Activated CD4-positive, alpha-beta T cell treated with anti-CD3 and anti-CD28 coated beads, Interleukin-2, Interleukin-4, amounts not matched to agents 100 ng/mL and 50 ng/mL, durations not matched to agents 16 hours and 8 hours (primary cell): ENCODE data around the gene PPA1.
"Not testable (repeated sequence)": the region's sequence is repeated elsewhere in the genome, so short reads cannot be mapped to it uniquely, and the experiment has no call there.

ENCODE experiments used
- DNase-seq: peaks from one replicate; pipeline ENCODE4 v3.0.0-alpha.2; 2020; ENCODE audit warnings: low spot score

The PPA1 gene

DNA sequence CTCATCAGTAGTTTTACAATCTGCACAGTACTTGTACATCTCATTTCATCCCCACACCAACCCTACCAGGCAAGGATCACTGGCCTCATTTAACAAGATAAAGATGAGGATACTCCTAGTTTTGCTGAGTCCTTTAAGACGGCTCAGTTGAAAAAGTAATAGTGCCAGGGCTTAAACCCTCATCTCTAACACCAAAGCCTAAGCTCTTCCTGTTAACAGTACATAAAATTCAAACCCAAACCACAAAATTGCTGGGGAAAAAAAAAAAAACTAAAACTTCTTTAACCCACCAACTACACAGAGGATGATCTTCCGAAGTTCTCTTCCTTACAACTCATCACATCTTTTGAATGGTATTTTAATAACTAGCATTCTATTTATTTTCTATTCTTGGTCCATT is 64.2 kb downstream of the PPA1 start:
- DNase-seq, result no peak

DNA sequence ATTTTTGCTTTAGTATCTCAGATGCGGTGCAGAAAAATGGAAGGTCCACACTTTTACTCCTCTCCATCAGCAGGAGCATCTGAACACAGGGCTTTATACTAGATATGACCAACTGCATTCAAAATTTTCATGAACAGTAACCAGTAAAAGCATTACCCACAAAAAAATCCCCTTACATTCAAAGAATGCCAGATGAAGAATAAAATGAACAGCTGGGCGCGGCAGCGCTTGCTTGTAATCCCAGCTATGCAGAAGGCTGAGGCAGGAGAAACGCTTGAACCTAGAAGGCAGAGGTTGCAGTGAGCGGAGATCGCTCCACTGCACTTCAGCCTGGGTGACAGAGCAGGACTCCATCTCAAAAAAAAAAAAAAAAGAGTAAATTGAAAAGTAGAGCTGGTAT is 66.0 kb downstream of the PPA1 start:
- no peak for DNase-seq

DNA sequence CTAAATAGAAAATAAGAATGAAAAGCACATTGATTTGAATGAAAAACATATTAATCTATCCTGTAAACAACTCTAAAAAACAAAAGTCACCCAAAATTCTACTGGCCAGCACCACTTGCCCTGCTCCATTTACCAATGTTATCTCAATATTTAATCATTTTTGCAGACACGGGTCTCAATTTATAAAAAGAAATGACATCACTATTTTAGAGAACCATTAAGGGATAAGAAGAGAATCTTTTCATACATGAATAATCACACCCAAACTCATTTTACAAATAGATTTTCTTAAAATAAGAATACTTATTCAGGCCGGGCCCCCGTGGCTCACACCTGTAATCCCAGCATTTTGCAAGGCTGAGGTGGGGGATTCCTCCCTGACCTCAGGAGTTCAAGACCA is 66.8 kb downstream of the PPA1 start:
- DNase-seq, result no peak

DNA sequence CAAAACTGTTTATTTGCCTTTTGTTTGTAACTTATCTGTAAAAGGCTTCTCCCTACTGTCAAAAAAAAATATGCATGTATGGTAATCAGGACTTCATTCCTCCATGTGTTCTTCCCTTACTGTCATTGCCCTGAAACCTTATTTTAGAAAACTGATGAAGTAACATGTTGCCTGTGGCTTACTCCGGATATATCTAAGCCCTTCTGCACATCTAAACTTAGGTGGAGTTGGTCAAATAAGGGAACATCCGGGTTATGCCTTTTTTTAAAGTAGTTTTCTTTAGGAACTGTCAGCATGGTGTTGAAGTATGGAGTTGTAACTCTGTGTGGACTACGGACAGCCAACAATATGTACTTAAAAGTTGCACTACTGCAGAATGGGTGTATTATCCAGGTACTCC is 69.1 kb downstream of the PPA1 start:
- no peak for DNase-seq

DNA sequence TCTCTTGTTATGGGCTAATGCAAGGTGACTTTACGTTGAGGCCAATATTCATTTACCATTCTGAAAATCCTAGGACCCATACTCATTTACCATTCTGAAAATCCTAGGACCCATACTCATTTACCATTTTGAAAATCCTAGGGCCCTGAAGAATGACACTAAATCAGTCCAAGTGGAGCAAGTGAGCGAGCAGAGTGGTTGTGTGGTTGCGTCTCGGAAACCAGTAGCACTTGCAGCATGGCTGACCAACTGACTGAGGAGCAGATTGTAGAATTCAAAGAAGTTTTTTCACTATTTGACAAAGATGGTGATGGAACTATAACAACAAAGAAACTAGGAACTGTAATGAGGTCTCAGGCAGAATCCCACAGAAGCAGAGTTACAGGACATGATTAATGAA is 69.8 kb downstream of the PPA1 start:
- no peak for DNase-seq

DNA sequence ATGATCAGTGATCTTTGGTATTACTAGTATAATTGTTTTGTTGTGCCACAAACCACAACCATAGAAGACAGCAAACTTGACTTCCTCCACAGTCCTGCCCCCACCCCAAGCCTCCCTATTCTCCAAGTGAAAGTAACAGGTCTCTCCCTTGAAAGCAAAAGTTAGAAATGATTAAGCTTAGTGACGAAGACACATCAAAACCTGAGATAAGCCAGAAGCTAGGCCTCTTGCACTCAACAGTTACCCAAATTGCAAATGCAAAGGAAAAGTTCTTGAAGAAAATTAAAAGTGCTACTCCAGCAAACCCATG is 70.4 kb downstream of the PPA1 start:
- DNase-seq, result peak; percentile 88

DNA sequence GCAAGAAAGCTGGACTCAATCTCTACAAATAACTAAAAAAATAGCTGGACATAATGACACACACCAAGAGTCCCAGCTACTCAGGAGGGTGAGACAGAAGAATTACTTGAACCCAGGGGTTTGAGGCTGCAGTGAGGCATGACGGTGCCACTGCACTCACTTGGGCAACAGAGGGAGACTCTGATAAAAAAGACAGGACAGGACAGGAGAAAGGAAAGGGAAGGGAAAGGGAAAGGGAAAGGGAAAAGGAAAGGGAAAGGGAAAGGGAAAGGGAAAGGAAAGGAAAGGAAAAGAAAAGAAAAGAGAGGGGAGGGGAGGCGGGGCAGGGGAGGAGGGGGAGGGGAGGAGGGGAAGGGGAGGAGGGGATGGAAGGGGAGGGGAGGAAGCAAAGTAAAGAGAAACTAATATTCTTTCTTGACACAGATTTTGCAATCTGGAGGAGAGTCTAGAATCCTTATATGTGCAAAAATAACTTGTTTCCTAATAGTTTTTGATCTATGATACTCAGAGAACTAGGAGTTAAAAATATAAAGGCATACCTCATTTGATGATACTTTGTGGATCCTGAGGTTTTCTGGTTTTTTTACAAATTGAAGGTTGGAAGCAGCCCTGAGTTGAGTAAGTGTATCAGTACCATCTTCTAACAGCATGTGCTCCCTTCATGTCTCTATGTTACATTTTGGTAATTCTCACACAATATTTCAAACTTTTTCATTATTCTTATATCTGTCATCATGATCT is 70.9 kb downstream of the PPA1 start:
- DNase-seq, result no peak

DNA sequence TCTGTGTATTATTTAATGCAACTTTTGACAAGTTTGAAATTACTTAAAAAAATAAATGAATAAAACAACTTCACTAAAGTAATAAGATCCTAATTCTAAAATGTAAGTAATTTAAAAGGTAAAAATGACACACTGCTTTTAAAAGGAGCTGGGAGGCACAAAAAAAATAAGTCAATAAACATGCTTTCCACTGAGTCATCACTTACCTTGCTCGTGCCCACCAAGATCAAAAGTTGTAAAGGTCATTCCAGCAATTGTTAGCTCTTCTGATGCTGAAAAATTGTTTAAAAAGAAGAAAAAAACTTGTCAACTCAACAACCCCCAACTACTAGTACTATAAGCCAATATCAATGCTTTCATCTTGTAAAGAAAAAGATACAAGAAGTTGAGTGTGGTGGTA is 72.4 kb downstream of the PPA1 start:
- no peak for DNase-seq

DNA sequence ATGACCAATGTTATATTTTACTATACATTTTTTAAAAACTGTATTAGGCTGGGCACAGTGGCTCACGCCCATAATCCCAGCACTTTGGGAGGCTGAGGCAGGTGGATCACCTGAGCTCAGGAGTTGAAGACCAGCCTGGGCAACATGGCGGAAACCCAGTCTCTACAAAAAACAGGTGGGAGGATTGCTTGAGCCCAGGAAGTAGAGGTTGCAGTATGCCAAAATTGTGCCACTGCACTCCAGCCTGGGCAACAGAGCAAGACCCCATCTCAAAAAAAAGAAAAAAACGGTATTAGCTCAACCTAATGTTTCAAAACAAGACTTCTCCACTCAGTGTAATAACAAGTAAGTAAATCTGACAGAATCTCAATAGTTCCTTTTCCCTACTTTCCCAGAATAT is 73.9 kb downstream of the PPA1 start:
- DNase-seq, result not testable (repeated sequence)

DNA sequence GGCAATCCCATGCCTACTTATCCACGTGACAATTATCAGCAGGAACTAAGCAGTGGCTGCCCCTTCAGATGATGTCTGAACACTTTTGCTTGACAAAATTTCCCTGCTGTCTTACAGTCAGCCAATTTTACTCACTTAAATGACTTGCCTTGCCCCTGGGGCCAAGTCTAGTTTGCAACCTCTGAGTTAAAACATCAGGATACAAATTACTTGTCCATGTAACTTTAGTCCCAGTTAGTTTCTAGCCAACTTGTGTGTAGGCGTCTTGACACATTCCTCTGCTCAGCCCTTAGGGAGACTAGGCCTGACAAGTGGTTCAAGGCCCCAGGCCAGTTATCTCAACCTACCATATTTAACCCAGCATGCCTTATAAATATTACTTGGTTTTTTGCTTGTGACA is 75.1 kb downstream of the PPA1 start:
- DNase-seq, result no peak

DNA sequence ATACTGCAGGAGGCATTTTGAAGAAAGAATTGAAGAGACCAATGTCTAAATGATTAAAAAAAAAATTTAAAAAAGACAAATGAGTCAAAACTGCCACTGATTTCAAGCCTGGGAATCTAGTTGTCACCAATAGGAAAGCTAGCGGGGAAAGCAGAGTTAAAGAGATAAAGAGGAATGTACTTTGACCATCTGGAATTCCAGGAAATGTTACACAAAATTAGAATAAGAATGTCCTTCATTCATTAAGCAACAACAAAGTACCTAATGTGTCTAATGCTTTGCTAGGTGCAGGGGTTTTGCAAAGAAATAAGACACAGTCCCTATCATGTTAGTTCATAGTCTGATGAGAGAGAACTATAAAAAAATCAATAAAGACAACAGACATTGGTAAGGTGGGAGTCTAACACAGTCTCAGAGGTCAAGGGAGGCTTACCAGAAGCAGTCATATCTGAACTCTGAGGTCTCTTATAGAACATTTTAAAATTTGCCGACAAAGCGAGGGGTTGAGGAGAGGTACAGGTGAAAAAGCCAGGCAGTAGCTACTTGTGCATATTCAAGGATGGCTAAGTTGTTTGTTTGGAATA is 77.9 kb downstream of the PPA1 start:
- DNase-seq, result no peak
